ENCODE results near the gene NSG1. TPM values are rescaled to one million over a fixed set of nuclear protein-coding genes. Genes with fewer than 3 reads are reported as not detected.

NSG1 gene
- total and polyA plus RNA-seq, 2 of the 4 experiments (the other 2 are of a cell fraction) = 0.72 to 1.6 TPM

GRCh38 chr4:4406455-4407298 lies 19.8 kb downstream of the NSG1 start:
- ATAC-seq (ENCODE audit: low read depth) (no peak), DNase-seq (no peak)
- no peak overlapping the region for H2BK120ac ChIP-seq (ENCODE audit: low read depth, low read length)
- no peak overlapping the region for H2AK9ac ChIP-seq (replicated peaks; ENCODE audit: low read depth, low read length, poor library complexity)
- no peak overlapping the region for H3K14ac ChIP-seq (replicated peaks; ENCODE audit: low read depth, low read length)
- dilution Hi-C loops (cut with HindIII; ENCODE audit: low sequenced_read_pairs, unreplicated experiment) (no loop called here), in situ Hi-C loops (cut with MboI; ENCODE audit: low sequenced_read_pairs) (no loop called here), intact Hi-C loops (cut with micrococcal nuclease) (no loop called here)
- H3K4me3 ChIP-seq (ENCODE audit: insufficient read depth, low read depth, low read length) = no peak overlapping the region
- WGBS, 2 experiments (ENCODE audit: extremely low coverage in 2 of 2, insufficient read length in 1 of 2) = 90% methylated on average over 16 of the region's 28 CpGs; no CpG with 5 or more reads in 1 of the 2 experiments
- H2AFZ ChIP-seq (replicated peaks; ENCODE audit: low read length, poor library complexity) = no peak overlapping the region
- no peak overlapping the region for H3K18ac ChIP-seq (ENCODE audit: low read depth, low read length)
- no peak overlapping the region for H3K9ac ChIP-seq (ENCODE audit: low read depth, low read length)
- no peak overlapping the region for H4K5ac ChIP-seq (ENCODE audit: low read depth, low read length)
- no peaks in the 10 kb centered on the region for H4K20me1 ChIP-seq (ENCODE audit: insufficient read depth, low read length)
- H3K9me1 ChIP-seq (ENCODE audit: insufficient read depth, low read length) = no peaks in the 10 kb centered on the region
- no peak overlapping the region for H3K4me2 ChIP-seq (ENCODE audit: low read depth, low read length)
- no peak overlapping the region for H2BK20ac ChIP-seq (ENCODE audit: low read depth, low read length)
- BruUV-seq (replicated peaks) = no TSS peak
- H3K23ac ChIP-seq (ENCODE audit: low read depth, low read length) = no peak overlapping the region
- no peak overlapping the region for H4K8ac ChIP-seq (ENCODE audit: low read depth in 2 of 2, low read length in 2 of 2)
- no peak overlapping the region for H3K4ac ChIP-seq (ENCODE audit: low read depth, low read length)
- no peak overlapping the region for H2AK5ac ChIP-seq (ENCODE audit: low read depth, low read length)
- no peak overlapping the region for H3K27ac ChIP-seq (ENCODE audit: insufficient read depth, low read length)
- H3K56ac ChIP-seq (ENCODE audit: extremely low read depth, insufficient read depth, low read length) = no peak overlapping the region
- no peak overlapping the region for H2BK5ac ChIP-seq (ENCODE audit: low read depth, low read length, poor library complexity, severe bottlenecking)
- H3K36me3 ChIP-seq (ENCODE audit: control insufficient read depth, insufficient read depth, low read length) = no peaks in the 10 kb centered on the region
- CTCF ChIA-PET = interaction anchor here (0.7 kb wide), 1 partner anchor 21 kb away, joined by 3 read pairs; no protein-coding TSS in a partner anchor
- H3K9me3 ChIP-seq (ENCODE audit: control insufficient read depth, insufficient read depth, low read length) = no peaks in the 10 kb centered on the region
- no peak overlapping the region for H4K91ac ChIP-seq (ENCODE audit: insufficient read depth, low read depth, low read length)
- no peaks in the 10 kb centered on the region for H3K79me1 ChIP-seq (ENCODE audit: low read depth in 1 of 2, low read length in 2 of 2)
- no peak overlapping the region for H2BK15ac ChIP-seq (ENCODE audit: low read depth, low read length)
- H3K27me3 ChIP-seq (ENCODE audit: control insufficient read depth, insufficient read depth, low read length) = peaks cover 10% of the 10 kb centered on the region; the same call in 1 of the 2 replicates
- no peaks in the 10 kb centered on the region for H3K4me1 ChIP-seq (ENCODE audit: control insufficient read depth, insufficient read depth, low read length)
- POLR2A ChIA-PET (ENCODE audit: unreplicated experiment) = interaction anchor here (0.5 to 0.7 kb wide), 2 partner anchors 17 to 147 kb away, joined by 3 to 12 read pairs; no protein-coding TSS in a partner anchor
- TF ChIP-seq POLR2A (IDR thresholded peaks at IDR 0.05; ENCODE audit: low read depth, low read length) (no peak), CHD1 (IDR thresholded peaks at IDR 0.05; ENCODE audit: low read depth, low read length) (no peak), FOS (IDR thresholded peaks at IDR 0.05; ENCODE audit: low read depth, low read length) (no peak), SMC3 (IDR thresholded peaks at IDR 0.05; ENCODE audit: low read depth, low read length) (no peak), CTCF (conservative IDR thresholded peaks at IDR 0.05; ENCODE audit: low read depth, low read length) (no peak), USF2 (IDR thresholded peaks at IDR 0.05; ENCODE audit: low read depth, low read length) (no peak), MAZ (IDR thresholded peaks at IDR 0.05; ENCODE audit: borderline replicate concordance, low read depth, low read length) (no peak), MXI1 (IDR thresholded peaks at IDR 0.05; ENCODE audit: borderline replicate concordance, low read depth, low read length) (no peak), BHLHE40 (IDR thresholded peaks at IDR 0.05; ENCODE audit: low read depth, low read length) (no peak), RCOR1 (IDR thresholded peaks at IDR 0.05; ENCODE audit: insufficient replicate concordance, low read length) (no peak), RFX5 (IDR thresholded peaks at IDR 0.05; ENCODE audit: low read depth, low read length) (no peak), NFE2L2 (IDR thresholded peaks at IDR 0.05; ENCODE audit: low read depth, low read length) (no peak), CEBPB (IDR thresholded peaks at IDR 0.05; ENCODE audit: low read depth, low read length) (no peak), MAFK (IDR thresholded peaks at IDR 0.05; ENCODE audit: low read depth, low read length) (no peak), ELK1 (IDR thresholded peaks at IDR 0.05; ENCODE audit: borderline replicate concordance, low read depth, low read length) (no peak)
